ENCODE data around the gene TCF25. TPM values are rescaled to one million over a fixed set of nuclear protein-coding genes. Genes with fewer than 3 reads are reported as not detected.
"Not testable (repeated sequence)": the region's sequence is repeated elsewhere in the genome, so short reads cannot be mapped to it uniquely, and the experiment has no call there.

The TCF25 gene, protein sequence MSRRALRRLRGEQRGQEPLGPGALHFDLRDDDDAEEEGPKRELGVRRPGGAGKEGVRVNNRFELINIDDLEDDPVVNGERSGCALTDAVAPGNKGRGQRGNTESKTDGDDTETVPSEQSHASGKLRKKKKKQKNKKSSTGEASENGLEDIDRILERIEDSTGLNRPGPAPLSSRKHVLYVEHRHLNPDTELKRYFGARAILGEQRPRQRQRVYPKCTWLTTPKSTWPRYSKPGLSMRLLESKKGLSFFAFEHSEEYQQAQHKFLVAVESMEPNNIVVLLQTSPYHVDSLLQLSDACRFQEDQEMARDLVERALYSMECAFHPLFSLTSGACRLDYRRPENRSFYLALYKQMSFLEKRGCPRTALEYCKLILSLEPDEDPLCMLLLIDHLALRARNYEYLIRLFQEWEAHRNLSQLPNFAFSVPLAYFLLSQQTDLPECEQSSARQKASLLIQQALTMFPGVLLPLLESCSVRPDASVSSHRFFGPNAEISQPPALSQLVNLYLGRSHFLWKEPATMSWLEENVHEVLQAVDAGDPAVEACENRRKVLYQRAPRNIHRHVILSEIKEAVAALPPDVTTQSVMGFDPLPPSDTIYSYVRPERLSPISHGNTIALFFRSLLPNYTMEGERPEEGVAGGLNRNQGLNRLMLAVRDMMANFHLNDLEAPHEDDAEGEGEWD
- total RNA-seq (2014; rRNA removed; shearing (Covaris generic)): 59.8 and 63.6 TPM in 2 replicates

DNA sequence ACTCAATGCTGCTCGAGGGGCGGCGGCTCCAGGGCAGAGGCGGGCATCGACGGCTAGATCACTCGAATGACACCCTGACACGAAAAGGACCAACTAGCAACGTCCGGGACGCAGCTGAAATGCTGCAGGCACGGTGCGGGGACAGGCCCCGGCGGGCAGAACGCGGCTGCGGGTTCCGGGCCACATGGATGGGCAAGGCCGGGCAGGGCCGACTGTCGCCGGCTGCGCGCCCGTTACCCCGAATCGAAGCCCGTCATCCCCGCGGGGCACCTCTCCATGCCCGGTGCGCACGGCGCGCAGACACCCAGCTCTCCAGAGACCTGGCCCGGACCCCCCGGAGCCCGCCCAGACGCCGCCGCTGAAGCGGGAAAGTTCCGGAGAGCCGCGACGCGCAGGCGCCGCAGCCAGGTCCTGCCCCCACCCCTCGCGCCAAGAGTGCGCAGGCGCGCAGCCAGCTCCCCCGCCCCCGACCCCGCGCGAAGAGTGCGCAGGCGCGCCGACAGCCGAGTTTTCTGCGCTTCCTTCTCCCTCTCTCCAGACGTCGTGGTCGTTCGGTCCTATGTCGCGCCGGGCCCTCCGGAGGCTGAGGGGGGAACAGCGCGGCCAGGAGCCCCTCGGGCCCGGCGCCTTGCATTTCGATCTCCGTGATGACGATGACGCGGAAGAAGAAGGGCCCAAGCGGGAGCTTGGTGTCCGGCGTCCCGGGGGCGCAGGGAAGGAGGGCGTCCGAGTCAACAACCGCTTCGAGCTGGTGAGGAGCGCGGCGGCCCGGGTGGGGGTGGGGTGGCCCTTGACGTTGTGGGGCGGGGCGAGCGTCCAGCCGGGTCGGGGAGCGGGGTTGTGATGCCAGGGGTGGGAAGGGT is at the start of gene TCF25:
Gene TCF25 (plus strand): TSS at position 484 of the 863 bp plus-strand sequence. CDS start 76 bp downstream, at position 560.
- DNase-seq (ENCODE audit: low read depth): peak; percentile 92

DNA sequence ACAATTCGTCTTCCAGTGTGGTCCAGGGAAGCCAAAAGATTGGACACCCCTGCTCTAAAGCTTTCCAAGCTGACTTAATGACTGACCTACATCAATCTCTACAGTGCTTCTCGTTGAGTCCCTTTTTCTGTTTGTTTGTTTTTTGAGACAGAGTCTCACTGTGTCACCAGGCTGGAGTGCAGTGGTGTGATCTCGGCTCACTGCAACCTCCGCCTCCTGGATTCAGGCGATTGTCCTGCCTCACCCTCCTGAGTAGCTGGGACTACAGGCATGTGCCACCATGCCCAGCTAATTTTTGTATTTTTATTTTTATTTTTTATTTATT is 49.6 kb upstream of the TCF25 start:
- DNase-seq (ENCODE audit: low read depth): not testable (repeated sequence)

DNA sequence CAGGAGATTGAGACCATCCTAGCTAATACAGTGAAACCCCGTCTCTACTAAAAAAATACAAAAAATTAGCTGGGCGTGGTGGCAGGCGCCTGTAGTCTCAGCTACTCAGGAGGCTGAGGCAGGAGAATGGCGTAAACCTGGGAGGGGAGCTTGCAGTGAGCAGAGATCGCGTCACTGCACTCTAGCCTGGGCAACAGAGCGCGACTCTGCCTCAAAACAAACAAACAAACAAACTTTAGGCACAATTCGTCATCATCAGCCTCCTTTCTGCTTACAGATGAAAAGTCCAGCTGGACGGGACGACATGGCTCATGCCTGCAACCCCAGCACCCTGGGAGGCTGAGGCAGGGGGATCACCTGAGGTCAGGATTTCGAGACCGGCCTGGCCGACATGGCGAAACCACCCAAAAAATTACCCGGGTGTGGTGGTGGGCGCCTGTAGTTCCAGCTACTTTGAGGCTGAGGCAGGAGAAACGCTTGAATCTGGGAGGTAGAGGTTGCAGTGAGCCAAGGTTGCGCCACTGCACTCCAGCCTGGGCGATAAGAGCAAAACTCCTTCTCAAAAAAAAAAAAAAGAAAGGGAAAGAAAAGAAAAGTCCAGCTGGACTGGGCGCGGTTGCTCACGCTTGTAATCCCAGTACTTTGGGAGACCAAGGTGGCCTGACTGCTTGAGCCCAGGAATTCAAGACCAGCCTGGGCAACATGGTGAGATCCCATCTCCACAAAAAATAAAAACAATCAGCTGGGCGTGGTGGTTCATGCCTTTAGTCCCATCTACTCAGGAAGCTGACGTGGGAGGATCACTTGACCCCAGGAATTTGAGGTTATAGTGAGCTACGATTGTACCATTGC is 46.6 kb upstream of the TCF25 start:
- DNase-seq (ENCODE audit: low read depth): no peak

DNA sequence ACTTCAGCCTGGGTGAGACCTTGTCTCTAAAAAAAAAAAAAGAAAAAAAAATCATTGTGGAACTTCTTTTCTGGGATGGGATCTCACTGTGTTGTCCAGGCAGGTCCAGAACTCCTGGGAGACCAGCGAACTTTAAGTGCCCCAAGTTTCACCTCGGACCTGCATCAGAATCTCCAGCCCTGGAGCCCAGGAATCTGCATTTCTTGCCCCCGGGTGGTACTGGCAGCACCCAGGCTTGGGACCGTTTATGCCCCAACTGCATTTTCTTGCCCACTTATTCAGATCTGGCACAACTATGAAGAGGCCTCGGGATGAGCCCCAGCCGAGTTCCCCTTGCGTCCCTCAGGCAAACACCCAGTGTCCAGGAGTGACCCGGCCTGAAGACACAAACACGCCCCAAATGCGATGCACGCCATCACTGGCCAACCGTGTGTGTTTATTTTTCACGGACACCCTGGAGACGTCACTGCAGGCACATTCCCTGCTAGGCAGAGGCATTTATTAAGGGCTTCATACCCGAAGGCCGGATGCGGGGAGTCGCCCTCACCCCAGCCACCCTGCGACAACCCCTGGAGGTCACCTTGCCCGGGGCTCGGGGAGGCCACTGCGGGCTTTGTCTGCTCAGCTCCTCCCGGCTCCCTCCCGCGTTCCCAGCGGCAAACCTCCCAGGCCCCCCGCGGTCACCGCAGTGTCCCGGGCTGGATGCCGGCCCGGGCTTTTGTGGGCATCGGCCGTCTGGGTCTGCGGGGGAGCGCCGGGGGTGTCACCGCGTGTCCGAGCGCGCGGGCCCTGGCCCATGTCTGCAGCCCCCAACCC is 45.8 kb upstream of the TCF25 start:
- peak; percentile 52 for DNase-seq (ENCODE audit: low read depth)

DNA sequence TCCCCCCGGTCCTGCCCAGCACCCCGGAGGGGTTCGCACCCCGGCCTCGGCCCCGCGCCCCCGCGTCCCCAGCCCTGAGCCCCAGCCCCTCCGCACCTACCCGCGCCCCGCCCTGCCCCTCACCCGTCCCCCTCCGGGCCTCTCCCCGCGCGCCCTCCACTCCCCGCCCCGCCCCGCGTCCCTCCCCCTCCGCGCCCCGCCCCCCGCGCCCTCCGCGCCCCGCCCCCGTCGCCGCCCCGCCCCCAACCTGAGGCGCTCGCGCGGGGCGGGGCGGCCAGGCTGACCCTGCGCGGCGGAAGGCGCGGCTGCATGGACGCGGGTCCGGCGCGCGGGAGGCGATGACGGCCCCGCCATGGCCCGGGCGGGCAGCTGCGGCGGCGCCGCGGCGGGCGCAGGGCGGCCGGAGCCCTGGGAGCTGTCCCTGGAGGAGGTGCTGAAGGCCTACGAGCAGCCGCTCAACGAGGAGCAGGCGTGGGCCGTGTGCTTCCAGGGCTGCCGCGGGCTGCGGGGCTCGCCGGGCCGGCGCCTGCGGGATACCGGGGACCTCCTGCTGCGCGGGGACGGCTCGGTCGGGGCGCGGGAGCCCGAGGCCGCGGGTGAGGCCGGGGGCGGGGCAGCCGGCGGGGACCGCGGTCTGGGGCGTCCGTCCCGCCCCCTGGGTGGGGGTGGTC is 45.1 kb upstream of the TCF25 start, which contains the start of gene SPIRE2:
Gene SPIRE2 (plus strand): TSS at position 277 of the 671 bp plus-strand sequence. CDS start 76 bp downstream, at position 353.
- DNase-seq (ENCODE audit: low read depth): peak; percentile 76

DNA sequence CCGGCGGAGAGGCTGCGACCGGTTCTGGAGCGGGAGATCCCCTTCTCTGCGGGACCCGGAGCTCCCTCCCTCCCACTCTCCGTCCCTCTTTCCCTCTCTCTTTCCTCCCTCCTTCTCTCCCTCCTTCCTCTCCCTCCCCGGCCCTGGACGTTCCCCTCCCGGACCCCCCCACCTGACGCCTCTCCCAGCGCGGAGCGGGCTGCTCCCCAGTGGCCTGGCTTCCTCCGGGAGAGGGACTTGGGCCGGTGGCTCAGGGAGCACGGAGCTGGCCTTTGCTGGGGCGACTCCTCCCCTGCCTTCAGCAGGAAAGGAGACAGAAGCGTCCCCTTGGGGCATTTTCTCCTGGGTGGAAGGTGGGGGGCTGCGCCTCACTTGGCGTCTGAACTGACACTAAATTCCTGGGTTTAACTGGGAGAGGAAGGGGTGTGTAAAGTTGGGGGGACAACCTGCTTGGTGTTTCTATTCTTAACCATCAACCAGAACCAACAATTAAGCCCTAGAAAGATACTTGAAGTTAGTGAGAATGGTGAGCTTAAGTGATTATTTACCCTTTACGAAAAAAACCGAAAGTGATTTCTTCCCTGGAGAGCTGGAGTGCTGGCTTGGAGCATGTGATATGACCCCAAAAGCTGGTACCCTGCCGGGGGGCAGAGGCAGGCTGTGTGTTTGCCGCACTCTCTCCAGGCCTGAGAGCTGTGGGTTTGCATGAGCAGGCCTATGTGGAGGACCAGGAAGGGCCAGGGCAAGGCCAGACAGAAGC is 44.3 kb upstream of the TCF25 start:
- DNase-seq (ENCODE audit: low read depth): no peak

DNA sequence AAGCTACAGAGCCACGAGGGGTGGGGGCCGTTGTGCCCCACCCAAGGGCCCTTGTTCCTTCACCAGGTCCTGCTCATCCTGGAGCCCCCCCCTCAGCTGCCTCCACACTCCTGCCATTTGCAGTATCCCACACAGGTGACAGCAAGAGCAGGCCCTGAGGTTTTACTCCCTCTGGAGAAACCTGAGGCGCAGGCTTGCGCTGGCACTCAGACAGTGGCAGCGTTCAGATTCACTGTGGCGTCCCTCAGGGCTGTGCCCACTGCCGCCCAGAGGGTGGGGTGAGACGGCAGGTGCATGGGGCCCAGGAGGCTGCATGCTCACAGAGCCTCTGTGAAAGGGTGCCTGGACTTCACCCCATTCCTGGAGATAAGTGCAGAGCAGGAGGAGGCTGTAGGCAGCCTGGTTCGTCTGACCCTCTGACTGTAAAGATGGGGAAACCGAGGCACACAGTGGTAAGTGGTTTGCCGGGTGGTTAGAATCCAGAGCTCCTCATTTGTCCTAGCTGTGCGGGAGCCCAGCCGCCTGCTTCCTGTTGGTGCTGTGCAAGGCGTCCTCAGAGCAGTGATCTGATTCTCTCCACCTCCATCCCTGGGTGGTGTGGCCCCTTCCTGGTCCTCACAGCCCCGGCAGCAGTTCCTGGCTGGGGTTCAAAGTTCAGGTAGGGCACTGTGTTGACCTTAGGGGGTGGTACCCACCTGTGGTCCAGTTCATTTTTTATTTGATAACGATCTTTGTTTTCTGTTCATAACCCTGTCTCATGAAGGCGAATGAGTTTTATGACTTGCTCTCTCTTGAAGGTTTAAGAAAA is 43.6 kb upstream of the TCF25 start:
- no peak for DNase-seq (ENCODE audit: low read depth)

DNA sequence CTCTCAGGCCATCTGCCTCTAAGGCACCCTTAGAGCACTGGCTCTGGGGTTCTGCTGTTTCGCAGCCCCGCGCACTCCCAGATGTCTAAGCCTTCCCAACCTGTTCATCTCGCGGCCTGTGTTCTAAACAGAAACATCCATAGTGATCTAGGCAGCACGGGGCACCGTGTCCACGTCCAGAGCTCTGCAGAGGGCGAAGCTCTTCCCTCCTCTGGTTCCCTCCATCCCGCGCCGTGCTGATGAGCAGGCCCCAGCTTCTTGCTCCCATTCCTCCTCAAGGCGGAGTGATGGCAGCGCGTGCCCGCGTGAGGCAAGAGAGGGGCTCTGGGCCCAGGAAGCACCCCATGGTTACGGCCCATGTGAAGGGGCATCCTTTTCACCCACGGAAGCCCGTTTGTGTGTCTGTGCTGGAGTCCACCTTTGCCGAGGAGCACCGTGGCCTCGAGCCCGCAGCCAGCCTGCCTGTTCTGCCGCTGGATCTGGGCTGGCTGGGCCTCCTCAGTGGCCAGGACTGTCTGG is 41.5 kb upstream of the TCF25 start:
- no peak for DNase-seq (ENCODE audit: low read depth)

DNA sequence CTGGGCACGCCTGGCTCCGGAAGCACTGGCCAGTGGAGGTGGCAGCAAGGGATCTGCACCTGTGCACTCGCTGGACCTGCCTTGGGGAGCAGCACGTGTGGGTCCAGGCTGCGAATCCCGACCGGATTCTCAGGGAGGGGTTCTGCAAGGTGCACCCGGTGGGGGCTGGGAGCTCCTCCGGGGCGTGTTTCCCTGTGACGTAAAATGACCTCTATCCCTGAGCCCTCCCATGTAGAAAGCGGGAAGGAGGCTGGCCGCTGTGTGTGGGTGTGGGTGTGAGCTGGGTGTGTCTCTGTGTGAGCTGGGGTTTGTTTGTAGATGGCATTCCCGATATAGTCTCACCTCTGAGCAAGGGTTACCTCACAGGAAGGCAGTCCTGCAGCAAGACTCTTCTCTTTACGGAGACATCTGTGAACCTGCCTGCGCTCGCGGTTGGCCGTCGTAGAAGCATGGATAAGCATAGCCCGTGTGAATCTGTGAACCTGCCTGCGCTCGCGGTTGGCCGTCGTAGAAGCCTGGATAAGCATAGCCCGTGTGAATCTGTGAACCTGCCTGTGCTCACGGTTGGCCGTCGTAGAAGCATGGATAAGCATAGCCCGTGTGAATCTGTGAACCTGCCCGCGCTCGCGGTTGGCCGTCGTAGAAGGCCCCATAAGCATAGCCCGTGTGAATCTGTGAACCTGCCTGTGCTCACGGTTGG is 39.6 kb upstream of the TCF25 start:
- not testable (repeated sequence) for DNase-seq (ENCODE audit: low read depth)

DNA sequence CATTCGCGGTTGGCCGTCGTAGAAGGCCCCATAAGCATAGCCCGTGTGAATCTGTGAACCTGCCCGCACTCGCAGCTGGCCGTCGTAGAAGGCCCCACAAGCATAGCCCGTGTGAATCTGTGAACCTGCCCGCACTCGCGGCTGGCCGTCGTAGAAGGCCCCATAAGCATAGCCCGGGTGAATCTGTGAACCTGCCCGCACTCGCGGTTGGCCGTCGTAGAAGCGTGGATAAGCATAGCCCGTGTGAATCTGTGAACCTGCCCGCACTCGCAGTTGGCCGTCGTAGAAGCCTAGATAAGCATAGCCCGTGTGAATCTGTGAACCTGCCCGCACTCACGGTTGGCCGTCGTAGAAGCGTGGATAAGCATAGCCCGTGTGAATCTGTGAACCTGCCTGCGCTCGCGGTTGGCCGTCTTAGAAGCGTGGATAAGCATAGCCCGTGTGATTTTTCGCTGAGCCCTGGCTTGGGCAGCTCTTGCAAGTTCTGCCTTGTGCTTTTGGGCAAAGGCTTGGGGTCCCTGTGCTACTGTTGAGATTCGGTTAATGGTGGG is 38.5 kb upstream of the TCF25 start:
- DNase-seq (ENCODE audit: low read depth): not testable (repeated sequence)

DNA sequence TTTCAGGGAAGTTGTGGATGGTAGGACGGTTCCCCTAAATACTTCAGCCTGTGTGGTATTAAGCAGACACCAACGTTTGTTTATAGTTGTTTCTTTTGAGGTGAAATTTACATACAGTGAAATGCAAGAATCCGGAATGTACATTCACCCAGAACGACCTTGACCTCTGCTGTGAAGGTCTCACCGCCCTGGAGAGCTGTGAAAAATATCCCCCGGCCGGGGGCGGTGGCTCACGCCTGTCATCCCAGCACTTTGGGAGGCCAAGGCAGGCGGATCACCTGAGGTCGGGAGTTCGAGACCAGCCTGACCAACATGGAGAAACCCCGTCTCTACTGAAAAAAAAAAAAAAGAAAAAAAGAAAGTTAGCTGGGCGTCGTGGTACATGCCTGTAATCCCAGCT is 36.9 kb upstream of the TCF25 start:
- DNase-seq (ENCODE audit: low read depth): not testable (repeated sequence)

DNA sequence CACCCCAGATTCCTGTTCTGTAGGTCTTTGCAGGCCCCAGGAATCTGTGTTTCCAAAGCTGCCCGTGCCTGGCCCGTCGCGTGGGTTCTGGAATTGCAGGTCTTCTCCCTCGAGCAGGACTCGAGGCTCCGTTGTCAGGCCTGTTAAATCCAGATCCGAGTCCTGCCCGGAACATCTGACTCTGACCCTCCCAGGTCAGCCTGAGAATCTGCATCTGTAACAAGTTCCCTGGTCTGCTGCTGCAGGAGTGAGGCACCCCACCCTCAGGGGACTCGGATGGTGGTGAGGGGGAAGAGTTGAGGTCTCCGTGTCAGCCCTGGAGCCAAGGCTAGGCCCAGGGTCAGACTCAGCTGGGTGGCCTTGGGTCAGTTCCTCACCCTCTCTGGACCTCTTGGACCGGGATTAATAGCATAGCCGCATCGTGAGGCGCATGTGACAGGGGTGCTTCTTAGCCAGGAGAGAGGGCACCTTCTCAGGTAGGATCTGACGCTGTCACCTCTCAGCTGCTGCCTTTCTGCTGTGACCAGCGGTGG is 36.3 kb upstream of the TCF25 start:
- no peak for DNase-seq (ENCODE audit: low read depth)

DNA sequence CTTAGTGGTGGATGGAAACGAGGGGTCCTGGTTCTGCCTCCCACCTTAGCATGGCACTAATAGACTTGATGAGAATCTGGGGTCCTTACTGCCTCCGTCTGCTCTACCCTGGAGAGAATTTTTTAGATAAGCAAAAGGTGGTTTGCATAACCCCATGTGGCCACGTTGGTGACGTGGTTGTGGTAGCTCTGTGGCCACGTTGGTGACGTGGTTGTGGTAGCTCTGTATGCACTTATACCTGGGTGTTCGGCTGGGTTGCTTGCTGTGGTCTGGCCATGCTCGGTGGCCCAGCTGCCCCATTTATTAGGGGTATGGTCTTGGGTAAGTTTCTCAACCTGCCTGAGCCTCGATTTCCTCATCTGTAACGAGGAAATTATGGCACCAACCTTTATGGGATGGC is 32.1 kb upstream of the TCF25 start:
- DNase-seq (ENCODE audit: low read depth): no peak

DNA sequence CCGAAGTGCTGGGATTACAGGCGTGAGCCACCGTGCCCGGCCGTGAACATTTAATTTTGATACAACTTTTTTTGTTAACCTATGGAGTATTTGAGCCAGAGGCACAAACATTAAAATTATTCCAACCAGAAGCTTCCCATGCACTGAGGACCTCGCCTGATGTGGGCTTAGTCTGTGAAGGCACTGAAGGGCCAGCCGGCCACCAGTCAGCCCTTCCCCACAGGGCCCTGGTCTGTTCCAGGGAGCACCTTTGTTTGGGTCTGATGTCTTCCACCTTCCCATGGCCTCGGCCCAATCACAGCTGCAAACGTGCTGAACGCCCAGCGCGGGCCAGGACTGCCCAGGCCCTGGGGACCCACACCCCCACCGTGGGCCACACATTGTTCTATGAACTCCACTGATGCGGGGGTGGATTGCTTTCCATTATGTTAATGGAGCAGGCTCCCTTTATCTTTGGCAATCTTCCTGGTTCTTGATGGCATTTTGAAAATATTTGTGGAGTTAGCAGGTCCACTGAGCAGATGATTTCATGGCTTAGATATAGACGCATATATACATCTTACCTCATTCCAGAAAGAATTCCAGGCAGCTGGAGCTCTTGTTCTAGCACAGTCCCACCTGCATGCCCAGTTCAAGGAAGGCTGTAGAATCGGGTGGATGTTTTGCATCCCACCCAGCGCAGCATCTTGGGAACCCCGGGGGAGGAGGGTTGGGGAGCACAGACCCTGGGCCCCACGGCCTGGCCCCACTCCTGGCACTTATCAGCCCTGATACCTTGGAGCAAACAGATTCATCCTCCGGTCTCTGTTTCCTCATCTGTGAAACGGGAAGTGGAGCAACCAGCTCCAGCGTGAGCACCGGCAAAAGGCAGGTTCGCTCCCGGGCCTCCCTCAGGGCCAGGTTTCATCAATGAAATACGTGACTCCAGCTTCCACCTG is 30.7 kb upstream of the TCF25 start:
- DNase-seq (ENCODE audit: low read depth): peak; percentile 42
